Sigmoid colon (tissue), 7 donors: Measurements from ENCODE around the gene ACRV1. TPM values are rescaled to one million over a fixed set of nuclear protein-coding genes. Genes with fewer than 3 reads are reported as not detected.

Source experiments
- DNase-seq: peaks from one replicate; pipeline ENCODE4 v3.0.0-alpha.2; 2019
- H3K27ac ChIP-seq, 4 donors: fragments of 200-600 bp; sonication (generic); one replicate each; pipeline ENCODE4 v1.5.1; 2016 to 2019; ENCODE audit warnings: mild to moderate bottlenecking in 1 of 4
- H3K27me3 ChIP-seq, 3 donors: fragments of 200-600 bp; sonication (generic); one replicate each; pipeline ENCODE4 v1.5.1; 2019; ENCODE audit warnings: mild to moderate bottlenecking in 1 of 3
- H3K36me3 ChIP-seq, 4 donors: fragments of 200-600 bp; sonication (generic); one replicate each; pipeline ENCODE4 v1.5.1; 2016 to 2019
- H3K4me1 ChIP-seq, 4 donors: fragments of 200-600 bp; sonication (generic); one replicate each; pipeline ENCODE4 v1.5.1; 2017 to 2019
- H3K4me3 ChIP-seq, 4 donors: fragments of 200-600 bp; sonication (generic); one replicate each; pipeline ENCODE4 v1.5.1; 2017 to 2019; ENCODE audit warnings: mild to moderate bottlenecking in 2 of 4, moderate library complexity in 1 of 4
- H3K9me3 ChIP-seq, 4 donors: fragments of 200-600 bp in 3 of 4; sonication (generic) in 3 of 4; one replicate each; pipeline versions ENCODE4 v1.5.1 to v1.6.1; 2013 to 2019
- EP300 ChIP-seq, 4 donors: sonication (generic); formaldehyde crosslinking; IDR thresholded peaks; one replicate each; pipeline ENCODE4 v1.6.1; 2017; ENCODE audit warnings: antibody characterized with exemption in 4 of 4
- POLR2A ChIP-seq, 2 donors: fragments of 450-650 bp; IDR thresholded peaks; one replicate each; pipeline ENCODE4 v1.6.1; 2016; ENCODE audit warnings: antibody characterized with exemption in 2 of 2, mild to moderate bottlenecking in 2 of 2, moderate library complexity in 2 of 2
- POLR2AphosphoS5 ChIP-seq, 4 donors: sonication (generic); formaldehyde crosslinking; IDR thresholded peaks; one replicate each; pipeline ENCODE4 v1.6.1; 2017; ENCODE audit warnings: antibody characterized with exemption in 4 of 4
- WGBS, 2 donors: extraction: QIAGEN DNeasy Blood & Tissue Kit; methylation state at CpG; one replicate each; pipeline ENCODE4 v1.1.7; 2013; 5-methylcytosine and 5-hydroxymethylcytosine counted together
- intact Hi-C: fragments of 100-400 bp; cut with DNase I; formaldehyde crosslinking; loops from one replicate; pipeline ENCODE4 v1.15.1; 2023
- polyA plus RNA-seq, 3 donors: library from polyadenylated mRNA; stranded (reverse); fragments of 200-250 nt; gene quantifications; one replicate each; pipeline ENCODE4 v1.2.3, GENCODE V29; 2013
- total RNA-seq, 4 donors: library from RNA; depleted of rRNA; stranded (reverse); fragments of >200 nt; gene quantifications; one replicate each; pipeline ENCODE4 v1.1.0, GENCODE V29; 2016
- TF ChIP-seq, protein P1 (sequence below), 4 experiments: fragments of 450-650 bp in 3 of 4; fragments of 200-600 bp in 1 of 4; IDR thresholded peaks; one replicate each; pipeline ENCODE4 v1.5.1; 2016 to 2019; ENCODE audit warnings: antibody characterized with exemption in 4 of 4, mild to moderate bottlenecking in 3 of 4, moderate library complexity in 2 of 4
- donor health status: healthy with polysubstance abuse.
- donor health status: Bipolar disorder and iron deficiency.
- donor health status: healthy.

Gene ACRV1
- total and polyA plus RNA-seq, 7 donors = not detected

DNA sequence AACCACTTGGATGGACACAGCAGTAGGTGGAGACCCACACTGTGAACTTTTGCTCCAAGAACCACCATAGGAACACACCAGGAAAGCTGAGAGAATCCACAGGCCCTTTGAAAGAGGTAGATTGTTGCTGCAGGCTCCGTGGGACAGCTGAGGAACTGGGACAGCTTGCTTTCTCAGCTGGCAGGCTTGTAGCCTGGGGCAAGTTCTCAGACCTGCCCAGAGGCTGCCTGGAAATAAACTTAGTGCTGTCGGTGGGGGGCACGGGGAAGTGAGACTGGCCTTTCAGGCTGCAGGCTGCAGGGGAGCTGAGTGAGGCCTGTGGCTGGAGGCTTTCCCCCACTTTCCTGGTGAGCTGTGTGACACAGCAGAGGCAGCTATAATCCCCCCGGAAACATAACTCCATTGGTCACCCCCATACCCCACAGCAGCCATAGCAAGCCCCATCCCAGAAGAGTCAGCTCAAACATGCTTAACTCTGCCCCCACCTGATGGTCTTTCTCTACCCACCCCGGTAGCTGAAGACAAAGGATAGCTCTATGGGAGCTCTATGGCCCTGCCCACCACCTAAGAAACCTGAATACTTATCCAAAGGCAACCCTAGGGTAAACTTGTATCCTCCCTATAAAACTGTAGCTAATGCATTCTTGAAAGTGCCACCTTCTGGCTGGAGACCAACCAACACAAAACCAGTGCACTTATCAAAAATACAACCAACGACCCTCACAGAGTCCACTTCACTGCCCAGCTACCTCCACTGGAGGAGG is 21.4 kb upstream of the ACRV1 start:
- TF ChIP-seq, protein P1, sequence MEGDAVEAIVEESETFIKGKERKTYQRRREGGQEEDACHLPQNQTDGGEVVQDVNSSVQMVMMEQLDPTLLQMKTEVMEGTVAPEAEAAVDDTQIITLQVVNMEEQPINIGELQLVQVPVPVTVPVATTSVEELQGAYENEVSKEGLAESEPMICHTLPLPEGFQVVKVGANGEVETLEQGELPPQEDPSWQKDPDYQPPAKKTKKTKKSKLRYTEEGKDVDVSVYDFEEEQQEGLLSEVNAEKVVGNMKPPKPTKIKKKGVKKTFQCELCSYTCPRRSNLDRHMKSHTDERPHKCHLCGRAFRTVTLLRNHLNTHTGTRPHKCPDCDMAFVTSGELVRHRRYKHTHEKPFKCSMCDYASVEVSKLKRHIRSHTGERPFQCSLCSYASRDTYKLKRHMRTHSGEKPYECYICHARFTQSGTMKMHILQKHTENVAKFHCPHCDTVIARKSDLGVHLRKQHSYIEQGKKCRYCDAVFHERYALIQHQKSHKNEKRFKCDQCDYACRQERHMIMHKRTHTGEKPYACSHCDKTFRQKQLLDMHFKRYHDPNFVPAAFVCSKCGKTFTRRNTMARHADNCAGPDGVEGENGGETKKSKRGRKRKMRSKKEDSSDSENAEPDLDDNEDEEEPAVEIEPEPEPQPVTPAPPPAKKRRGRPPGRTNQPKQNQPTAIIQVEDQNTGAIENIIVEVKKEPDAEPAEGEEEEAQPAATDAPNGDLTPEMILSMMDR (IDR thresholded peaks at IDR 0.05) = no peak
- TF ChIP-seq POLR2AphosphoS5 (IDR thresholded peaks at IDR 0.05) (no peak), EP300 (IDR thresholded peaks at IDR 0.05) (no peak), POLR2A (IDR thresholded peaks at IDR 0.05) (no peak)
- H3K27me3 ChIP-seq = no peaks in the 10 kb centered on the region
- H3K4me1 ChIP-seq = no peaks in the 10 kb centered on the region
- H3K36me3 ChIP-seq = no peaks in the 10 kb centered on the region
- DNase-seq = no peak
- no peaks in the 10 kb centered on the region for H3K9me3 ChIP-seq
- H3K4me3 ChIP-seq = no peak overlapping the region
- WGBS, 2 donors = 47 to 51% methylated on average over 6 of the region's 6 CpGs
- intact Hi-C loops = no loop called here
- H3K27ac ChIP-seq = no peak overlapping the region

DNA sequence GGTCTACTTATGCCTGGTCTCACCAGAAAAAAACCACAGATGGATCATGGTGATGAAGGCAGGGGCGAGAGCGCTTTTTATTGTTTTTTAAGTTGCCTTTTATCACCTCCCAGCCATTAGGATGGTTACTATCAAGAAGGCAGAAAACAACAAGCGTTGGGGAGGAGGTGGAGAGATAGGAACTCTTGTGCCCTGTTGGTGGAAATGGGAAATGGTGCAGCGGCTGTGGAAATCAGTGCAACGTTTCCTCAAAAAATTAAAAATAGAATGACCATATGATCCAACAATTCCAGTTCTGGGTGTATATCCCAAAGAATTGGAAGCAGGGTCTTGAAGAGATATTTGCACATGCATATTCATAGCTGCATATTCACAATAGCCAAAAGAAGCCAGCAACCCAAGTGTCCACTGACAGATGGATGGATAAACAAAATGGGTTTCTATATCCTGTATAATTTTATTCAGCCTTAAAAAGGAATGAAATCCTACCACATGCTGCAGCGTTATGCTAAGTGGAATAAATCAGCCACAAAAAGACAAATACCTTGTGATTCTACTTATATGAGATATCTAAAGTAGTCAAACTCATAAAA is 20.5 kb upstream of the ACRV1 start:
- no peak for TF ChIP-seq POLR2AphosphoS5 (IDR thresholded peaks at IDR 0.05)
- no peak for TF ChIP-seq POLR2A (IDR thresholded peaks at IDR 0.05)
- TF ChIP-seq EP300 (IDR thresholded peaks at IDR 0.05) = no peak
- TF ChIP-seq, protein P1 (IDR thresholded peaks at IDR 0.05) = no peak
- H3K9me3 ChIP-seq = no peaks in the 10 kb centered on the region
- no peak for DNase-seq
- no peaks in the 10 kb centered on the region for H3K4me1 ChIP-seq
- no peak overlapping the region for H3K27ac ChIP-seq
- no peaks in the 10 kb centered on the region for H3K36me3 ChIP-seq
- H3K27me3 ChIP-seq = no peaks in the 10 kb centered on the region
- intact Hi-C loops = no loop called here
- H3K4me3 ChIP-seq = no peak overlapping the region
- WGBS, 2 donors = 83 to 84% methylated on average over 6 of the region's 6 CpGs

DNA sequence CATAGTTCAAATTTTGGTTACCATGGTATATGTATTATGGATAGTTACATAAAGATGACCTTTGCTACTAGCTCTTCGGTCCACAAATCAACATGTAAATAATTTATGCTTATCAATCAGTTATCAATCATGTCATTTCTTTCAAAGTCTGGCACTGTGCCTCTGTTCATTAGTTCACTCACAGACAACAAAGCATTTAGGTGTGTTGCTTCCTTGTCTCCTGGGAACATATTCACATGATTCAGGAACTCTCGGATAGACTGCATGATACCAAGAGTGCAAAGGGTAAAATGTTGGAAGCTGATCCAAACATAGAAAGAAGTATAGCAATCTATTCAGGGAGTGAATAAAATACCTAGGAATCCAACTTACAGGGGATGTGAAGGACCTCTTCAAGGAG is 14.3 kb upstream of the ACRV1 start:
- Histone ChIP-seq H3K4me1 (no peaks in the 10 kb centered on the region), H3K4me3 (no peak overlapping the region), H3K9me3 (no peaks in the 10 kb centered on the region), H3K27me3 (no peaks in the 10 kb centered on the region), H3K36me3 (no peaks in the 10 kb centered on the region), H3K27ac (no peak overlapping the region)
- 21 to 77% methylated on average over 2 of the region's 2 CpGs for WGBS, 2 donors
- intact Hi-C loops = no loop called here
- no peak for DNase-seq
- no peak for TF ChIP-seq POLR2A (IDR thresholded peaks at IDR 0.05)
- no peak for TF ChIP-seq POLR2AphosphoS5 (IDR thresholded peaks at IDR 0.05)
- TF ChIP-seq, protein P1 (IDR thresholded peaks at IDR 0.05) = no peak
- no peak for TF ChIP-seq EP300 (IDR thresholded peaks at IDR 0.05)

DNA sequence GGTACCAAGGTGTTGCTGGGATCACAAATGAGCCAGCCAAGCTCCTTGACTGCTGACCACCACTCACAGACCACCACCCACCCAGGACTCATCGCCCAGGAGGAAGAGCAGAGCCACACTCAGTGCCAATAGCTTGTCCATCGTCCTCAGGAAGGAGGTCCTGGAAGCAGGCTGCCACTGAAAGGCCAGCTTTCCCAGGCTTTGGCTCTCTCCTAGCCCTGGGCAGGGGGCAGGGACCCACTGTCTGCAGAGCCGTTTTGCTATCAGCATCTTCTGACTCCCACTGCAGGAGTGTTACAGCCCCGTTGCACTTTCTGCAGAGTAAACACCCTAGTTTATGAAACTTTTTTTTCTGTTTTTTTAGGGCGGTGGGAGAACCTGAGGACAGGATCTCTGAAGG is 12.2 kb upstream of the ACRV1 start:
- no peak for DNase-seq
- WGBS, 2 donors = 65 to 81% methylated on average over 5 of the region's 5 CpGs

More for the DNA sequence above, 12.2 kb upstream of the ACRV1 start:
- H3K4me1 ChIP-seq = no peaks in the 10 kb centered on the region
- no peaks in the 10 kb centered on the region for H3K36me3 ChIP-seq
- no peak for TF ChIP-seq POLR2AphosphoS5 (IDR thresholded peaks at IDR 0.05)
- no peak for TF ChIP-seq EP300 (IDR thresholded peaks at IDR 0.05)
- no peak for TF ChIP-seq POLR2A (IDR thresholded peaks at IDR 0.05)
- TF ChIP-seq, protein P1 (IDR thresholded peaks at IDR 0.05) = no peak
- H3K27me3 ChIP-seq = no peaks in the 10 kb centered on the region
- no peak overlapping the region for H3K4me3 ChIP-seq
- H3K9me3 ChIP-seq = no peaks in the 10 kb centered on the region
- intact Hi-C loops = no loop called here
- H3K27ac ChIP-seq = no peak overlapping the region
